Uterus (tissue), 4 donors: ENCODE results near the gene AVPR2. TPM values are rescaled to one million over a fixed set of nuclear protein-coding genes. Genes with fewer than 3 reads are reported as not detected.

Experiments used
- DNase-seq, 2 donors: peaks; one replicate each; pipeline ENCODE4 v3.0.0-alpha.2; 2019 to 2020
- H3K27ac ChIP-seq, 2 donors: fragments of 200-600 bp; sonication (generic); 1 replicate in 1 of 2; 2 replicates in 1 of 2; pipeline ENCODE4 v1.5.1; 2016 to 2018
- H3K27me3 ChIP-seq, 2 donors: fragments of 200-600 bp; sonication (generic); one replicate each; pipeline ENCODE4 v1.5.1; 2018 to 2019; ENCODE audit warnings: control low read depth in 1 of 2
- H3K36me3 ChIP-seq, 2 donors: fragments of 200-600 bp; sonication (generic); one replicate each; pipeline ENCODE4 v1.5.1; 2019; ENCODE audit warnings: control low read depth in 1 of 2
- H3K4me1 ChIP-seq, 2 donors: fragments of 200-600 bp; sonication (generic); one replicate each; pipeline ENCODE4 v1.5.1; 2018 to 2019; ENCODE audit warnings: control low read depth in 1 of 2
- H3K4me3 ChIP-seq, 2 donors: fragments of 200-600 bp; sonication (generic); 1 replicate in 1 of 2; 2 replicates in 1 of 2; pipeline ENCODE4 v1.5.1; 2018 to 2019; ENCODE audit warnings: mild to moderate bottlenecking in 1 of 2
- H3K9me3 ChIP-seq, 2 donors: fragments of 200-600 bp; sonication (generic); one replicate each; pipeline ENCODE4 v1.5.1; 2019; ENCODE audit warnings: control low read depth in 1 of 2
- POLR2A ChIP-seq, 2 donors: fragments of 450-650 bp; IDR thresholded peaks; one replicate each; pipeline ENCODE4 v1.6.1; 2016; ENCODE audit warnings: antibody characterized with exemption in 2 of 2, mild to moderate bottlenecking in 1 of 2, moderate library complexity in 1 of 2
- intact Hi-C: fragments of 100-400 bp; cut with DNase I; formaldehyde crosslinking; loops from one replicate; pipeline ENCODE4 v1.15.1; 2023; ENCODE audit warnings: low total_unique reads
- total RNA-seq, 4 donors: library from RNA; depleted of rRNA in 3 of 4; stranded (reverse); fragments of >200 nt in 3 of 4; gene quantifications; one replicate each; pipeline versions ENCODE4 v1.1.0 to v1.2.4, GENCODE V29; 2014 to 2023
- TF ChIP-seq, protein P1 (sequence below), 4 experiments: fragments of 200-600 bp in 2 of 4; fragments of 450-650 bp in 2 of 4; sonication (generic) in 2 of 4; IDR thresholded peaks; one replicate each; pipeline ENCODE4 v1.5.1; 2016 to 2019; ENCODE audit warnings: antibody characterized with exemption in 4 of 4, mild to moderate bottlenecking in 2 of 4, moderate library complexity in 1 of 4
- donor health status: DM: yes; HTN: yes; CAD: no.

AVPR2 gene
- total RNA-seq, 4 donors from 2014 or later, result 0.35 to 5.2 (median 4.4) TPM; not detected in 1

DNA sequence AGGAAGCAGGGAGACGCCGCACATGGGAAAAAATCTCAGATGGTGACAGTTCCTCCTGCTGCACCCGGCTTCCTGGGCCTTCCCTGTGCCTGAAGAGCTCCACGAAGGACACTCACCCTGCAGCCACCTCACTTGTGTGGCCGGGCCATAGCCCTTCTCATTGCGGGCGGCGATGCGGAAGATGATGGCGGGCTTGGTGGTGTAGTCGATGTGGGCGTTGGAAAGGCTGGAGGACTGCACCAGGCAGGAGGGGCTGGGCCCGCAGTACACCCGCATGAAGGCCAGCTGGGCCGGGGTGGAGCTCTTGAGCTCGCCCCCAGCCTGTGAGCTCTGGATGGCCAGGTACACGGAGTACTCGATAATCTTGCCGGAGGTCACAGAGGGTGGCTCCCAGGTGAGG is 45.7 kb downstream of the AVPR2 start:
- intact Hi-C loops, result loop anchor here (5.0 kb wide), 1 partner anchor 188 kb away; the partner anchor contains the start of gene PLXNB3
- Histone ChIP-seq H3K27me3 (no peaks in the 10 kb centered on the region), H3K36me3 (no peaks in the 10 kb centered on the region), H3K4me3 (no peak overlapping the region), H3K9me3 (no peaks in the 10 kb centered on the region), H3K4me1 (no peaks in the 10 kb centered on the region), H3K27ac (peak overlapping the region; percentile 46 to 56)
- no peak for DNase-seq
- TF ChIP-seq POLR2A (IDR thresholded peaks at IDR 0.05), result no peak
- TF ChIP-seq, protein P1, sequence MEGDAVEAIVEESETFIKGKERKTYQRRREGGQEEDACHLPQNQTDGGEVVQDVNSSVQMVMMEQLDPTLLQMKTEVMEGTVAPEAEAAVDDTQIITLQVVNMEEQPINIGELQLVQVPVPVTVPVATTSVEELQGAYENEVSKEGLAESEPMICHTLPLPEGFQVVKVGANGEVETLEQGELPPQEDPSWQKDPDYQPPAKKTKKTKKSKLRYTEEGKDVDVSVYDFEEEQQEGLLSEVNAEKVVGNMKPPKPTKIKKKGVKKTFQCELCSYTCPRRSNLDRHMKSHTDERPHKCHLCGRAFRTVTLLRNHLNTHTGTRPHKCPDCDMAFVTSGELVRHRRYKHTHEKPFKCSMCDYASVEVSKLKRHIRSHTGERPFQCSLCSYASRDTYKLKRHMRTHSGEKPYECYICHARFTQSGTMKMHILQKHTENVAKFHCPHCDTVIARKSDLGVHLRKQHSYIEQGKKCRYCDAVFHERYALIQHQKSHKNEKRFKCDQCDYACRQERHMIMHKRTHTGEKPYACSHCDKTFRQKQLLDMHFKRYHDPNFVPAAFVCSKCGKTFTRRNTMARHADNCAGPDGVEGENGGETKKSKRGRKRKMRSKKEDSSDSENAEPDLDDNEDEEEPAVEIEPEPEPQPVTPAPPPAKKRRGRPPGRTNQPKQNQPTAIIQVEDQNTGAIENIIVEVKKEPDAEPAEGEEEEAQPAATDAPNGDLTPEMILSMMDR (IDR thresholded peaks at IDR 0.05), result no peak

DNA sequence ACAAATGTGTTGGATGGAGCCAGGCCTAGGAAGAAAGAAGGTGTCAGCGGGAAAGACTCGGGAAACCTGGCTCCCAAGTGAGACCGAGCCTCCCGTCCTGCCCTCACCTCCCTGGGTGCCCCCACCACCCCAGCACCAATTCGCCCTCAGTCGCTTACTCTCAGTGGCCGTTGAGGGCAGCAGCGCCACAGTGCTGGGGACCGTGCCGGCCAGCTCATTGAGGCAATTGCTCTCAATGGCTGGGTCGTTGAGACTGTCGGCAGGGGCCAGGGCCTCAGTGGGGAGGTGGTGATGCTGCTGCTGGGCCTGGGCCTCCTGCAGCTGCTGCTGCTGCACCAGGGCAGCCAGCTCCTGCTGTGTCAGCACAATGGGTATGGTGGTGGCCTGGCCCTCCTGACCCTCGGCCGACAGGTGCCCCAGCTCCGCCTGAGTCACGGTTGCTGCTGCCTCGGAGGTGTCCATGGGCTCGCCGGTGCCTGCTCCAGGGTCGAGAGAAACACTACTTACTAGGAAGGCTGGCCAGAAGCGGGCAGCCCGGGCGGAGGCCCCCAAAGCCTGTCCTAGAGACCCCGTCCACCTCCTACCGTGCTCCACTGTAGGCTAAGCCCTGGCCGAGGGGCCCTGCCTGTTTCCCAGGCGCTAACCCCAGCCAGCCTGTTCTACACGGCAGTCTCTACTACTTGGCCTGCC is 47.4 kb downstream of the AVPR2 start:
- H3K4me1 ChIP-seq, result no peaks in the 10 kb centered on the region
- no peak for DNase-seq
- intact Hi-C loops, result loop anchor here (5.0 kb wide), 1 partner anchor 190 kb away; the partner anchor contains the start of gene PLXNB3
- H3K4me3 ChIP-seq, result no peak overlapping the region
- no peaks in the 10 kb centered on the region for H3K9me3 ChIP-seq
- H3K36me3 ChIP-seq, result no peaks in the 10 kb centered on the region
- no peak for TF ChIP-seq POLR2A (IDR thresholded peaks at IDR 0.05)
- TF ChIP-seq, protein P1 (IDR thresholded peaks at IDR 0.05), result no peak
- H3K27ac ChIP-seq, result peak overlapping the region; percentile 79 to 88
- H3K27me3 ChIP-seq, result no peaks in the 10 kb centered on the region

DNA sequence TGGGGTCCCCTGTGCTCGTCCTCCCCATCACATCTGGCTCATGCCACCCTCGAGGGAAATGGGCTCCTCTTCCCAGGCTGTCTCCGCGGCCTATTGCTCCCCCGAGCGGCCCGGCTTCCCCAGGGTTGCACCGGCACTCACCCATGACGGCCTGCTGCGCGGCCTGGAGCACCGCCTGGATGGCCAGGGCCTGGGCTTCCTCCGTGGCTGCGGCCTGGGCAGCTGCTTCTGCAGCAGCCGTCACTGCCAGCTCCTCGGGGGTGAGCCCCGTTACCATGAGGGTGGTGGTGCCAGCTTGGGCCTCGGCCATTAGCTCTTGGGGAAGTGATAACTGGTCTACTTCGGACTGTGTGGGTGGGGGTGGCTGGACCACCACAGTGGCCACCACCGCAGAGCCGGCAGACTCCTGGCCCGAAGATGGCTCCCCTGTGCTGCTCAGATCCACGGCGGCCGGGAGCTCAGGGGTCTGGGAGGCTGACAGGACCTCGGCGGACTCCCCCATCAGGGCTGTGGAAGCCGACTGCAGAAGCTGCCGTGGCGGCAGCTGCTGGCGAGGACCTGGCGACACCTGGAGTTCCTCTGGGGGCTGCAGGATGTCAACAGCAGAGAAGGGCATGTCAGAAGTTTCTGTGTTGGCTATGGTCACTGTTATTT is 48.0 kb downstream of the AVPR2 start:
- Histone ChIP-seq H3K27me3 (no peaks in the 10 kb centered on the region), H3K4me1 (no peaks in the 10 kb centered on the region), H3K4me3 (no peak overlapping the region), H3K9me3 (no peaks in the 10 kb centered on the region), H3K36me3 (no peaks in the 10 kb centered on the region), H3K27ac (peak overlapping the region; percentile 79 to 88)
- TF ChIP-seq, protein P1 (IDR thresholded peaks at IDR 0.05), result no peak
- TF ChIP-seq POLR2A (IDR thresholded peaks at IDR 0.05), result no peak
- intact Hi-C loops, result loop anchor here (5.0 kb wide), 1 partner anchor 190 kb away; the partner anchor contains the start of gene PLXNB3
- no peak for DNase-seq

DNA sequence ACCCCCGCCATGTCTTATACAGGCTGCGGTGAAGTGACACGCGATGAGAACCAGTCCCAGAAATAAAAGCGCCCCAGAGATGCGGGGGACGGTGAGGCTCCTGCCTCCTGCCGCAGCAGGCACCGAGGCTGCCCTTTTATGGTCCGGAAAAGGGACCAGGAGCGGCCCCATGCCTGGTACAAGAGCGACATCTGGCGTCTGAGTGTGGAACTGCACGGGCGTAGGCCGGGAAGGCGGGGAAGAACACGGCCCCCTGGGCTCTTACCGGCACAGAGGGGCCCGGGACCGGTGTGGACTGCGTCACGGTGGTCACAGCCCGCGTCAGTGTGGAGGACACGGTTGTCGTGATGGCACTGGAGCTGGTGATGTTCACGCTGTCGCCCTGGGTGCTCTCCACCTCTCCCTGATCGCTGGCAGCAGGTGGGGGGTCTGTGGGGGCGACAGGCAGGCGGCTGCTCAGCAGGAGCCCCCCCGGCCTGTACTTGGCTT is 48.9 kb downstream of the AVPR2 start:
- Histone ChIP-seq H3K4me1 (no peaks in the 10 kb centered on the region), H3K36me3 (no peaks in the 10 kb centered on the region)

More for the DNA sequence above, 48.9 kb downstream of the AVPR2 start:
- Histone ChIP-seq H3K4me3 (peak overlapping the region in 1 of 2 donors; percentile 4), H3K27me3 (no peaks in the 10 kb centered on the region), H3K27ac (peak overlapping the region; percentile 79 to 88), H3K9me3 (no peaks in the 10 kb centered on the region)
- peak in 1 of 2 donors; percentile 24 for TF ChIP-seq POLR2A (IDR thresholded peaks at IDR 0.05)
- TF ChIP-seq, protein P1 (IDR thresholded peaks at IDR 0.05), result peak; percentile 98 to 99 (median 98)
- peak; percentile 86 to 88 for DNase-seq
- intact Hi-C loops, result loop anchor here (5.0 kb wide), 1 partner anchor 191 kb away; the partner anchor contains the start of gene PLXNB3
